ENCODE measurements around the gene MRO.

The MRO gene

DNA sequence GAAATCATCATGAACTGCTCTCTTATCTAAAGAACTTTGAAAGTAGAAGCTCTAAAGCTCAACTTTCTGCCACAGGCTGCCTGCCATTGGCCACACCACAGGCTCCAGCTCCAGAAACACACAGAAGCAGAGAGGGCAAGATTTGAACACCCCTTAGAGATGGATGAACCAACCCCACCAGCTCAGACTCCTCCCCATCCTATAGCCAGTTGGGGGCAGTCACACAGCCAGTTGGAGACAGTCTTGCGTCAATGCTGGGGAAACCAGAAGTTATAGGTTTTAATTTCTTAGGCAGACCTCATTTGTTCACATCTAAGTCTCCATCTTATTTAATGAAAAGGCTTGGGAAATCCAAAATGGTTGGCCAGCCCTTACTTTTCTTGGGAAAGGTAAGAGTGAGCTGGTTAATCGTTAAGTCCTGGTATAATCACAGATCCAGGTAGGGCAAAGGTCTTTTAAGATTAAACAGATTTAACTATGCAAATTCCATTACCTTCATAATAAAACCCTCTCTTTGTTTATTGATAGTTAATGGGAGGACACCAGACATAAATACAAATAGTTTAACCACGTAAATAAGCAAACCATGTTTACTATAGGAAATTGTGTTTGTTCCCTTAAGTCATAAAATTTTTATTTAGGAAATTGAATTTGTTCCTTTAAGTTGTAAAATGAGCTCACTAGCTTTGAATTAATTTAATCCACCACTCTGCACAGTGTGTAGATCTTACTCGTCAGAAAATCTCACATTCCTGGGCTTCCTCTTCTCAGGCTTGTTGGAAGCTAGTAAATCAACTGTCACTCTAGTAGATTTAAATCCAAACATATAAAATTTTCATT, 28.0 kb downstream of the MRO start:
- Histone ChIP-seq H3K18ac (ENCODE audit: low read length) (no peak overlapping the region), H3K27ac (replicated peaks; ENCODE audit: low read length) (no peak overlapping the region), H3K36me3 (replicated peaks in 1 of 2; ENCODE audit: control insufficient read depth in 2 of 2, insufficient read depth in 2 of 2, low read length in 2 of 2) (no peaks in the 10 kb centered on the region), H2AK5ac (ENCODE audit: low read depth, low read length) (no peak overlapping the region), H2BK15ac (ENCODE audit: low read length) (no peak overlapping the region), H4K91ac (ENCODE audit: low read depth, low read length, poor library complexity) (no peak overlapping the region), H3K23ac (ENCODE audit: low read depth, low read length, poor library complexity) (no peak overlapping the region), H2BK120ac (ENCODE audit: low read depth, low read length) (no peak overlapping the region), H3K4ac (ENCODE audit: low read length) (no peak overlapping the region), H3K14ac (ENCODE audit: low read length) (no peak overlapping the region), H3K9me3 (replicated peaks in 1 of 2; ENCODE audit: control insufficient read depth in 2 of 2, insufficient read depth in 1 of 2, low read depth in 1 of 2, low read length in 2 of 2) (no peaks in the 10 kb centered on the region), H3K4me3 (ENCODE audit: low read length in 2 of 2) (no peak overlapping the region), H3K4me2 (ENCODE audit: insufficient read depth, low read length, poor library complexity, severe bottlenecking) (no peak overlapping the region), H3K79me1 (ENCODE audit: low read depth, low read length) (no peaks in the 10 kb centered on the region), H2BK5ac (ENCODE audit: low read length) (no peak overlapping the region), H3K27me3 (ENCODE audit: control insufficient read depth in 3 of 3, insufficient read depth in 3 of 3, low read depth in 1 of 3, low read length in 3 of 3) (peaks cover 0 to 15% (median 0%) of the 10 kb centered on the region in 3 experiments), H2AFZ (ENCODE audit: low read length) (peak overlapping the region; percentile 79), H3K9ac (ENCODE audit: low read depth, low read length, poor library complexity) (no peak overlapping the region), H3K4me1 (ENCODE audit: control insufficient read depth in 2 of 2, insufficient read depth in 1 of 2, low read depth in 1 of 2, low read length in 2 of 2) (peaks cover 0 to 4% of the 10 kb centered on the region in 2 donors), H2BK12ac (ENCODE audit: low read length) (no peak overlapping the region), H4K8ac (ENCODE audit: low read depth, low read length) (no peak overlapping the region)
- WGBS, 2 donors (ENCODE audit: extremely low coverage in 2 of 2, insufficient read length in 2 of 2, insufficient replicate concordance in 1 of 2): no CpG with 5 or more reads among the region's 4 CpGs
- no peak for DNase-seq (ENCODE audit: low spot score)

- Histone ChIP-seq H2BK120ac (ENCODE audit: low read depth, low read length) (no peak overlapping the region), H2BK5ac (ENCODE audit: low read length) (no peak overlapping the region), H2BK15ac (ENCODE audit: low read length) (no peak overlapping the region), H3K36me3 (replicated peaks in 1 of 2; ENCODE audit: control insufficient read depth in 2 of 2, insufficient read depth in 2 of 2, low read length in 2 of 2) (no peaks in the 10 kb centered on the region), H4K8ac (ENCODE audit: low read depth, low read length) (no peak overlapping the region), H2AK5ac (ENCODE audit: low read depth, low read length) (no peak overlapping the region), H3K4ac (ENCODE audit: low read length) (no peak overlapping the region), H3K4me2 (ENCODE audit: insufficient read depth, low read length, poor library complexity, severe bottlenecking) (no peak overlapping the region), H3K4me3 (ENCODE audit: low read length in 2 of 2) (no peak overlapping the region), H3K23ac (ENCODE audit: low read depth, low read length, poor library complexity) (no peak overlapping the region), H2AFZ (ENCODE audit: low read length) (peak overlapping the region; percentile 79), H3K9ac (ENCODE audit: low read depth, low read length, poor library complexity) (no peak overlapping the region), H2BK12ac (ENCODE audit: low read length) (no peak overlapping the region), H3K79me1 (ENCODE audit: low read depth, low read length) (no peaks in the 10 kb centered on the region), H3K27me3 (ENCODE audit: control insufficient read depth in 3 of 3, insufficient read depth in 3 of 3, low read depth in 1 of 3, low read length in 3 of 3) (peaks cover 0 to 8% (median 0%) of the 10 kb centered on the region in 3 experiments), H3K4me1 (ENCODE audit: control insufficient read depth in 2 of 2, insufficient read depth in 1 of 2, low read depth in 1 of 2, low read length in 2 of 2) (peaks cover 0 to 4% of the 10 kb centered on the region in 2 donors), H3K9me3 (replicated peaks in 1 of 2; ENCODE audit: control insufficient read depth in 2 of 2, insufficient read depth in 1 of 2, low read depth in 1 of 2, low read length in 2 of 2) (no peaks in the 10 kb centered on the region), H3K14ac (ENCODE audit: low read length) (no peak overlapping the region), H3K27ac (replicated peaks; ENCODE audit: low read length) (no peak overlapping the region), H3K18ac (ENCODE audit: low read length) (no peak overlapping the region), H4K91ac (ENCODE audit: low read depth, low read length, poor library complexity) (no peak overlapping the region)
- no CpG with 5 or more reads among the region's 3 CpGs for WGBS, 2 donors (ENCODE audit: extremely low coverage in 2 of 2, insufficient read length in 2 of 2, insufficient replicate concordance in 1 of 2)
- DNase-seq (ENCODE audit: low spot score): no peak
Observed at GRCh38 chr18:50790948-50791347, 28.9 kb downstream of the MRO start.

DNA sequence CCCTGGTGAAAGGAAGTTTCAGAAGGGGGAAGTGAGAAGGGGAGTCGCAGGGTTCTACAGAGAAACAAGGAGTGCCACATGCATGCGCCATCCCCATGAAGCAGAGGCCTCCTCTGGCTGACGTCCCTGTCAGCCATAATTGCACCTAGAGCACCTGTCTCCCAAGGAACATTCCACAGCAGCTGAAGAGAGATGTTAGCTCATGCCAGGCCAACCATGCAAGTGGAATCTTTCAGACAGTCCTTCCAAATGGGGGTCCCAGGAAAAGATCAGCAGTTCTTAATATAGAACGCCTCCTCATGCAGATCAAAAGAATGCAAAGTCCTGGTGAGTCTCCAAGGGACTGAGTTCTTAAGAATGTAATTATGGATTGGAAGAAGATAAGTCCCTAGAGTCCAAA, 29.6 kb downstream of the MRO start:
- Histone ChIP-seq H3K4me3 (ENCODE audit: low read length in 2 of 2) (no peak overlapping the region), H3K23ac (ENCODE audit: low read depth, low read length, poor library complexity) (no peak overlapping the region), H3K9ac (ENCODE audit: low read depth, low read length, poor library complexity) (no peak overlapping the region), H3K18ac (ENCODE audit: low read length) (no peak overlapping the region), H3K14ac (ENCODE audit: low read length) (no peak overlapping the region), H2BK12ac (ENCODE audit: low read length) (no peak overlapping the region), H2BK5ac (ENCODE audit: low read length) (no peak overlapping the region), H3K79me1 (ENCODE audit: low read depth, low read length) (no peaks in the 10 kb centered on the region), H3K4me2 (ENCODE audit: insufficient read depth, low read length, poor library complexity, severe bottlenecking) (no peak overlapping the region), H3K9me3 (replicated peaks in 1 of 2; ENCODE audit: control insufficient read depth in 2 of 2, insufficient read depth in 1 of 2, low read depth in 1 of 2, low read length in 2 of 2) (no peaks in the 10 kb centered on the region), H2AK5ac (ENCODE audit: low read depth, low read length) (no peak overlapping the region), H2AFZ (ENCODE audit: low read length) (peak overlapping the region; percentile 79), H3K27ac (replicated peaks; ENCODE audit: low read length) (no peak overlapping the region), H3K4me1 (ENCODE audit: control insufficient read depth in 2 of 2, insufficient read depth in 1 of 2, low read depth in 1 of 2, low read length in 2 of 2) (peaks cover 0 to 4% of the 10 kb centered on the region in 2 donors), H3K36me3 (replicated peaks in 1 of 2; ENCODE audit: control insufficient read depth in 2 of 2, insufficient read depth in 2 of 2, low read length in 2 of 2) (no peaks in the 10 kb centered on the region), H3K4ac (ENCODE audit: low read length) (no peak overlapping the region), H4K91ac (ENCODE audit: low read depth, low read length, poor library complexity) (no peak overlapping the region), H2BK120ac (ENCODE audit: low read depth, low read length) (peak overlapping the region; percentile 37), H2BK15ac (ENCODE audit: low read length) (no peak overlapping the region), H3K27me3 (ENCODE audit: control insufficient read depth in 3 of 3, insufficient read depth in 3 of 3, low read depth in 1 of 3, low read length in 3 of 3) (peaks cover 0 to 4% (median 0%) of the 10 kb centered on the region in 3 experiments), H4K8ac (ENCODE audit: low read depth, low read length) (no peak overlapping the region)
- no peak for DNase-seq (ENCODE audit: low spot score)
- no CpG with 5 or more reads among the region's 4 CpGs for WGBS, 2 donors (ENCODE audit: extremely low coverage in 2 of 2, insufficient read length in 2 of 2, insufficient replicate concordance in 1 of 2)

DNA sequence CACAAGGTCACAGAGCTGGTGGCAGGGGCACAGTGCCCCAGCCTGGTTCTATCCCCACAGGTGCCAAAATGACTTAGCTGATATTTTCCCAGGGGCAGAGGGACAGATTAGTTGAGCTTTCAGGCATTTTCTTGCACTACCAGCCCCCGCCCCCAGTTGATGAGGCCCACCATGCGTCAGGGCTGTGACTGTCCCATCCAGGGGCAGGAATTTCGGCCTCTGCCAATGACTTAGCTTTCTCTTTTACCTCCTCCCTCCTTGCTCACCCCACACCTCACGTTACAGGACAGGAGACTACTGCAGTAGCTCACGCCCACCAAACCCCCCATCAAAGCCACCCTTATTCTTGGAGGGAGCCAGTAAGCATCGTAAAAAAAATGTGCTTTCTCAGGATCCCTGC, 31.5 kb downstream of the MRO start:
- no peak overlapping the region for H3K4ac ChIP-seq (ENCODE audit: low read length)
- no peaks in the 10 kb centered on the region for H3K27me3 ChIP-seq (ENCODE audit: control insufficient read depth in 3 of 3, insufficient read depth in 3 of 3, low read depth in 1 of 3, low read length in 3 of 3)
- H2BK5ac ChIP-seq (ENCODE audit: low read length): no peak overlapping the region
- no peak overlapping the region for H3K14ac ChIP-seq (ENCODE audit: low read length)
- H2AK5ac ChIP-seq (ENCODE audit: low read depth, low read length): no peak overlapping the region
- H2BK12ac ChIP-seq (ENCODE audit: low read length): no peak overlapping the region
- no peak for DNase-seq (ENCODE audit: low spot score)
- no peak overlapping the region for H3K23ac ChIP-seq (ENCODE audit: low read depth, low read length, poor library complexity)
- no peak overlapping the region for H4K91ac ChIP-seq (ENCODE audit: low read depth, low read length, poor library complexity)
- no peak overlapping the region for H3K18ac ChIP-seq (ENCODE audit: low read length)
- H3K79me1 ChIP-seq (ENCODE audit: low read depth, low read length): no peaks in the 10 kb centered on the region
- no peaks in the 10 kb centered on the region for H3K36me3 ChIP-seq (replicated peaks in 1 of 2; ENCODE audit: control insufficient read depth in 2 of 2, insufficient read depth in 2 of 2, low read length in 2 of 2)
- H3K9ac ChIP-seq (ENCODE audit: low read depth, low read length, poor library complexity): no peak overlapping the region
- no peak overlapping the region for H2BK15ac ChIP-seq (ENCODE audit: low read length)
- no peaks in the 10 kb centered on the region for H3K9me3 ChIP-seq (replicated peaks in 1 of 2; ENCODE audit: control insufficient read depth in 2 of 2, insufficient read depth in 1 of 2, low read depth in 1 of 2, low read length in 2 of 2)
- H2BK120ac ChIP-seq (ENCODE audit: low read depth, low read length): no peak overlapping the region
- H2AFZ ChIP-seq (ENCODE audit: low read length): no peak overlapping the region
- WGBS, 2 donors (ENCODE audit: extremely low coverage in 2 of 2, insufficient read length in 2 of 2, insufficient replicate concordance in 1 of 2): no CpG with 5 or more reads among the region's 6 CpGs
- no peak overlapping the region for H3K27ac ChIP-seq (replicated peaks; ENCODE audit: low read length)
- H4K8ac ChIP-seq (ENCODE audit: low read depth, low read length): no peak overlapping the region
- H3K4me3 ChIP-seq (ENCODE audit: low read length in 2 of 2): no peak overlapping the region
- peaks cover 5 to 7% of the 10 kb centered on the region in 2 donors for H3K4me1 ChIP-seq (ENCODE audit: control insufficient read depth in 2 of 2, insufficient read depth in 1 of 2, low read depth in 1 of 2, low read length in 2 of 2)
- H3K4me2 ChIP-seq (ENCODE audit: insufficient read depth, low read length, poor library complexity, severe bottlenecking): no peak overlapping the region
